ENCODE results near the gene MAN1A2. TPM values are rescaled to one million over a fixed set of nuclear protein-coding genes. Genes with fewer than 3 reads are reported as not detected.
A peak's percentile ranks its signal among the peaks of the same experiment; 100 is the strongest.
"Not testable (repeated sequence)": the region's sequence is repeated elsewhere in the genome, so short reads cannot be mapped to it uniquely, and the experiment has no call there.

The MAN1A2 gene
- 68.0 and 74.2 TPM in 2 replicates for total RNA-seq (2014; rRNA removed; shearing (Covaris generic))

DNA sequence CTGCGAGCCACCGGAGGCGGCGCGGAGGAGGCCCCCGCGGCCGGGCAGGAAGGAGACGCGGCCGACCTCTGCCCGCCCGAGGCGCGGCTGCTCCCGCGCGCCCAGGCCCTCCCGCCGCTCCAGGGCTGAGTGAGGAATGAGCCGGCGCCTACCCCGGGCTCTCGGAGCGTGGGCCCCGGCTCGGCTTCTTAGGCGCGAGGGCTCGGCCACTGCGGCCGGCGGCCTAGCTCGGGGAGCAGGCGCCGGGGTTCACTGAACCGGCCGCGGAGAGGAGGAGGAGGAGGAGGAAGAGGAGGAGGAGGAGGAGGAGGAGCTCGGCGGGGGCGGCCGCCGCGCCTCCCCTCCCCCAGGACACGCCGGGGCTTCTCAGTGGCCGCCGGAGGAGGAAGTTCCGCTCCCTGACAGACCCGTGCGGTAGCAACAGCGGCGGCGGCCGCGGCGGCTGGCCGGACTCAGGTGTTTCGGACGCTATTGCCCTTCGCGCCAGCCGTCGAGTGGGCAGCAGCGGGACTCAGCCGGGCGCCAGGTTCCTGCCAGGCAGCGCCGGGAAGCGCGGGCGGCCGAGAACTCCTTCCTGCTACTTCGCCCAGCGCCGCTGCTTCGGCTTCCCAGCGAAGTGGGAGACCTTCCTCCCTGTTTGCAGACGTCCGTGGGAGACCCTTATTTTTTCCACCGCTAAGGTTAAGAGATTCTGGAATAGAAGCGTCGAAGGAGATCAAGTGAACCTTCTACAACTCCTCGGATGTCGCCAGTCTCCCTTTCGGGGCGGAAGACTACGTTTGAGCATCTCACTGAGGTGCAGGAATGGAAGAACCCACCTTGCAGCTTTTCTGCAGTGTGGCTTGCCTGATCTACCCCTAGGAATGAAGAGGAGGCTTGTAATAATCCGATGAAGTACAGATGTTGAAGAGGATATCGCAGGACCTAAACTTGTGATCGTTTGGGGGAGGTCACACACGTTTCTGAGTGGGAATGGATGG, at the start of gene MAN1A2:
Gene MAN1A2, plus strand, starts transcription at position 404 of the 980 bp plus-strand sequence. CDS start 735 bp downstream, outside the sequence.
- DNase-seq = peak; percentile 69 to 76
- no peaks in the 10 kb centered on the region for H3K27me3 ChIP-seq
- peak within 1 kb of the TSS; percentile 90 for H3K27ac ChIP-seq
- no peaks in the 10 kb centered on the region for H3K9me3 ChIP-seq (replicated peaks)
- H3K36me3 ChIP-seq = no peaks in the 10 kb centered on the region
- peak within 1 kb of the TSS; percentile 73 for H3K4me3 ChIP-seq
- peaks cover 10% of the 10 kb centered on the region for H3K4me1 ChIP-seq

DNA sequence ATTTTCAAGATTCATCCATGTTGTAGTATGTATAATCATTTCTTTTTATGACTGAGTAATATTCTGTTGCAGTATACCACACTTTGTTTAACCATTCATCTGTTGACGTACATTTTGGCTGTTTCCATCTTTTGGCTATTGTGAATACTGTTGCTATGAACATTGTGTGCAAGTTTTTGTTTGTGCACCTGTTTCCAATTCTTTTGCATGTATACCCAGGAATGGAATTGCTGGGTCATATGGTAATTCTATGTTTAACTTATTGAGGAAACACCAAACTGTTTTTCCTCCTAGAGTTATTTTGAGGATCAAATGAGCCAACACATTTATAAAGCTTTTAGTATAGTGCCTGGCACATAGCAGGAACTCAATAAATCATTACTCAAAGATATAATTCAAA, 49.2 kb upstream of the MAN1A2 start:
- no peaks in the 10 kb centered on the region for H3K36me3 ChIP-seq
- H3K27ac ChIP-seq = peak overlapping the region; percentile 13
- DNase-seq = no peak
- H3K27me3 ChIP-seq = no peaks in the 10 kb centered on the region
- no peak overlapping the region for H3K4me3 ChIP-seq
- 0 out of 2 replicates have a peak, but pooled peaks cover 4% of the 10 kb centered on the region for H3K9me3 ChIP-seq (replicated peaks)
- peaks cover 18% of the 10 kb centered on the region for H3K4me1 ChIP-seq

- 0 out of 2 replicates have a peak, but pooled peaks cover 4% of the 10 kb centered on the region for H3K9me3 ChIP-seq (replicated peaks)
- H3K4me1 ChIP-seq = peaks cover 18% of the 10 kb centered on the region
- no peak overlapping the region for H3K4me3 ChIP-seq
- peak overlapping the region; percentile 13 for H3K27ac ChIP-seq
- no peaks in the 10 kb centered on the region for H3K36me3 ChIP-seq
- H3K27me3 ChIP-seq = no peaks in the 10 kb centered on the region
- DNase-seq = peak; percentile 77 to 88
Observed at GRCh38 chr1:117318426-117318825, 48.8 kb upstream of the MAN1A2 start.

DNA sequence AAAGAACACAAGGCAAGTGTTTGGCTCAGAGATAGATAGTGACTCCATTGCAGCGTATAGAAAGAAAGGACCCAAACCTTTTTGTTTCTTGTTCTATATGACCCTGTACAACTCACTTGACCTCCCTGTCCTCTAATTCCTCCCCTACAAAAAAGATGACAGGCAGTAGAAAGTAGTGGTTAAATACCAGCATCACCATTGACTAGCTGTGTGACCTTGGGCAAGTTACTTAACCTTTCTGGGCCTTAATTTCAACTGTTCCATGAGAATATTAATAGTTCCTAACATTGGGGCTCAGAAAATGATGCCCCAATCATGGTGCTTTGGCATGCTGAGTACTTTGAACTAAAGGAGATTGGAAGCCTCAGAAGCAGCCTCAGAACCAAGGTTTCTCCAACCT, 46.7 kb upstream of the MAN1A2 start:
- H3K27me3 ChIP-seq = no peaks in the 10 kb centered on the region
- no peak overlapping the region for H3K27ac ChIP-seq
- DNase-seq = no peak
- peaks cover 18% of the 10 kb centered on the region for H3K4me1 ChIP-seq
- no peaks in the 10 kb centered on the region for H3K9me3 ChIP-seq (replicated peaks)
- no peak overlapping the region for H3K4me3 ChIP-seq
- H3K36me3 ChIP-seq = no peaks in the 10 kb centered on the region

- Histone ChIP-seq H3K27ac (no peak overlapping the region), H3K4me3 (no peak overlapping the region), H3K9me3 (replicated peaks) (no peaks in the 10 kb centered on the region), H3K4me1 (peaks cover 22% of the 10 kb centered on the region), H3K27me3 (no peaks in the 10 kb centered on the region), H3K36me3 (no peaks in the 10 kb centered on the region)
- no peak for DNase-seq
Observed at GRCh38 chr1:117321680-117322609, 45.3 kb upstream of the MAN1A2 start.

DNA sequence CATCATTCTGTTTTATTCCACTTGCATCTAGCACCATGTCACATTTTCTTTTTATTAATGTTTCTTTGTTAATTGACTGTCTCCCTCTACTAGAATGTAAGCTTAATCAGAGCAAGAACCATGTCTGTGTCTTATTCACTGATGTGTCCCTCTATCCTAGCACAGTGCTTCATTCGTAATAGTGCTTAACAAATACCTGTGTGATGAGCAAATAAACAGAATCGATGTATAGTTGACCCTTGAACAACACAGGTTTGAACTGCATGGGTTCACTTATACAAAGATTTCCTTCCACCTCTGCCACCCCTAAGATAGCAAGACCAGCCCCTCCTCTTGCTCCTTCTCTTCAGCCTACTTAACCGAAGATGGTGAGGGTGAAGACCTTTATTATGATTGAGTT, 42.9 kb upstream of the MAN1A2 start:
- H3K36me3 ChIP-seq = no peaks in the 10 kb centered on the region
- no peak for DNase-seq
- no peaks in the 10 kb centered on the region for H3K9me3 ChIP-seq (replicated peaks)
- H3K27me3 ChIP-seq = no peaks in the 10 kb centered on the region
- peaks cover 7% of the 10 kb centered on the region for H3K4me1 ChIP-seq
- no peak overlapping the region for H3K27ac ChIP-seq
- H3K4me3 ChIP-seq = no peak overlapping the region

- not testable (repeated sequence) for DNase-seq
Observed at GRCh38 chr1:117326035-117326434, 41.2 kb upstream of the MAN1A2 start.

DNA sequence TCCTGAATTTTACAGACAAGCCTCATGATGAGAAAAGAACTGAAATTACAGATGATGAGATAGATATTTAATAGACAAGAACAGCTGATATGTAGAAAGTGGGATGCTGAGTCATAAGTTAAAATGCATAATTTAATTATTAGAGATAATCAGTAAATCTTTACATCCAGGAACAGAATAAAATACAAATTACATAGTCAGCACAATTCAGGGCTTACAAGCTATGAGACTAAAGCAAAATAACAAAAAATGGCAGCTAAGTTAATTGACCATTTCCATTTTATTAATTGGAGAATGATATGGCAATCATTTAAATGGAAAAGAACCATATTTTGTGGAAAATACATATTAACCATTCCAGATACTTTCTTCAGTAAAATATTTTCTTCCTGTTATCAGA, 40.2 kb upstream of the MAN1A2 start:
- H3K4me3 ChIP-seq = no peak overlapping the region
- H3K27ac ChIP-seq = no peak overlapping the region; the same call in 1 of the 2 replicates
- H3K4me1 ChIP-seq = peaks cover 7% of the 10 kb centered on the region
- no peak for DNase-seq
- H3K9me3 ChIP-seq (replicated peaks) = no peaks in the 10 kb centered on the region
- H3K27me3 ChIP-seq = no peaks in the 10 kb centered on the region
- no peaks in the 10 kb centered on the region for H3K36me3 ChIP-seq

More at GRCh38 chr1:117326035-117326434, 41.2 kb upstream of the MAN1A2 start:
- not testable (repeated sequence) for H3K36me3 ChIP-seq; H3K4me1 ChIP-seq; H3K27ac ChIP-seq; H3K9me3 ChIP-seq (replicated peaks); H3K4me3 ChIP-seq; H3K27me3 ChIP-seq

DNA sequence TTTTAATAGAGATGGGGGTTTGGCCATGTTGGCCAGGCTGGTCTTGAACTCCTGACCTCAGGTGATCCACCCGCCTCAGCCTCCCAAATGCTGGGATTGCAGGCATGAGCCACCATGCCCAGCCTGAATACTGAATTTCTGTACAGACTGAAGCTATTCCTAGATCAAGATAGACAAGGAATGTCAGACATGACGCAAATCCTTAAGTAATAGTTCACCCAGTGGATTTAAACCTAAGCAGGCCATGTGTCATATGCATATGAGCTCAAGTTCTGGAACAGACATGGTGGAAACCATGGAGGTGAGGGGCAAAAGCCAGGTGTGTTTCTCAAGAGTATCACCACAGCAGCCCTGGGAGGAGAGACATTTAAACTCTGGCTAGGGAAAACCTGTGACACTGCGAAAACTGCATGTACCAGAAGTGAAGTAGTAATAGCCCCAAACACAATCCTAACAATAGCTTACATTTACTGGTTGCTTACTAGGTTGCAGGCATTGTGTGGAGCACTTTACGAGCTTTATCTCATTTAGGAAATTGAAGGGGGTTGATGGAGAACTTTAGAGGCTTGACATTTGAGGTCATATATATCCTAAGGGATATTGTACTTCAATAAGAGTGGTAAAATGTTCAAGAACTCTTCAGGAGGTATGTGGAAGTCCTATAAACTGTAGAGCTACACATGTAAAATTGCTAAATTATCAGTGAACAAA, 31.7 kb upstream of the MAN1A2 start:
- Histone ChIP-seq H3K9me3 (replicated peaks) (no peaks in the 10 kb centered on the region), H3K27me3 (no peaks in the 10 kb centered on the region), H3K4me1 (peaks cover 18% of the 10 kb centered on the region), H3K36me3 (no peaks in the 10 kb centered on the region), H3K27ac (no peak overlapping the region), H3K4me3 (no peak overlapping the region)
- DNase-seq = no peak

DNA sequence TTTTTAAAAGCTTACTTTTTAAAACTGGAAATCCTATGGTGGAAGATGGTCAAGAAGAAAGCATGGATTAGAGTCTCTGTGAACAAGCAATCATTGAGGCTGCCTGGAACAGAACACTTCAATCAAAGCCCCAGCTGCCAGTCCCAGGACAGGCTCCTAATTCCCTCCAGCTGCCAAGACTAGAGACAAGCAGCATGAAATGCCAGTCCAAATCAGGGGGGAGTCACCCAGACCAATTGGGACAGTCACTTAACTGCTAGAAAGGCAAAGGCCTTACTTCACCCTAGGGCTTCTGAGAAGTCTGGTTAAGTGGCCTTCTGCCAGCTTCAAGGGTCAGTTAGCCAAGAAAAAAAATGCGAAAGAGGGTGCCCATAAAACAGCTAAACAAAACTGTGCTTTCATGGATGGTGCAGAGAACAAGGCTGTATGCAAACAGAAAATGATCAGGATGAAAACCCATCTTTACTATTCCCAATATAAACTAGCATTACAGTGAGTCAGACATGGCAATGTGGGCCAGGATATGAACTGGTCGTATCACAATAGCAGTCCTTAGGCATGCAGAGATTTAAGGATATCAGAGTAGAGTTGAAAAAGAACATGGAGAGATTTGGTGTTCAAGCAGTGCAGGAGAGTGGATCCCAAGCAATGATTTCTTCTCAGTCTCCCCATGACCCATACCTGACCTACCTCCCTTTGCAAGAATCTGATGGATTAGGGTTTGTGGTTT, 31.0 kb upstream of the MAN1A2 start:
- Histone ChIP-seq H3K27ac (peak overlapping the region; percentile 1; the same call in 1 of the 2 replicates), H3K4me3 (no peak overlapping the region), H3K27me3 (no peaks in the 10 kb centered on the region), H3K9me3 (replicated peaks) (no peaks in the 10 kb centered on the region), H3K36me3 (no peaks in the 10 kb centered on the region), H3K4me1 (peaks cover 23% of the 10 kb centered on the region)
- peak; percentile 61 to 69 for DNase-seq

DNA sequence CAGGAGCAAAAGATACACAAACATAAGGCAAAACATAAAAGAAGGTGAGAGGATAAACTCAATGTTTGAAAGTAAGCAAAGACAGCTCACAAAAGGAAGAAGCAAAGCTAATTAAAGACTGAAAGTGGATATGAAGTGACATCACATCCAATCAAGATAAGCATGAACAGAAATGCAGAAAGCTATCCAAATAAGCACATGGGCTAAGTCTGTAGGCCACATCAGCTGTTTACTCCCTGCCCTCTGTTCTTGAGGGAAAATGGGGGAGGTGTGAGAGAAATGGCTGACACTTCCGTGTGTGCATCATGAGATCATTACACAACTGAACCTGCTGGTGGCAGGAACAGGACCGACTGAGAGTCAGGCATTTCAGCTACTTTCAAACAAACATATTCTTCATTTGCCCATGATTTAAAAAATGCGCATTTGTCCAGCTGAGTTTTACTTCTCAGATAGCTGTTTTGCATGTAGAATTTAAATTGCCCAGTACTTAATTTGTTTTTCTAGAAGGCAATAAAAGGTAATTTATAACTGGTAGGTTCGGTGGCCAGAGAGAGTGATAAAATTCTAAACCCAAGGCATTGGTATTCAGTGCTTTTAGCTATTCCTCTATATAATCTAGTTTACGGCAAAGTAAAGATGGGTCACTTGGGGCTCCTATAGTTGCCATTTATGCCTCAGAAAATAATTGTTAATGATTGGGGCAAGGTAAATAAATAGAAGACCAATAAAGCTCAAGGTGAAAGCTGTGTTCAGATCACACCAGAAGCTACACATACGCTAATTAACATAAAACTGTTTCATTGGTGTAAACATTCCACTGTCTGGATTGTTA, 27.2 kb upstream of the MAN1A2 start:
- Histone ChIP-seq H3K4me1 (peaks cover 24% of the 10 kb centered on the region), H3K36me3 (no peaks in the 10 kb centered on the region), H3K27ac (peak overlapping the region; percentile 43), H3K9me3 (replicated peaks) (no peaks in the 10 kb centered on the region), H3K4me3 (no peak overlapping the region), H3K27me3 (no peaks in the 10 kb centered on the region)
- peak; percentile 64 to 79 for DNase-seq

DNA sequence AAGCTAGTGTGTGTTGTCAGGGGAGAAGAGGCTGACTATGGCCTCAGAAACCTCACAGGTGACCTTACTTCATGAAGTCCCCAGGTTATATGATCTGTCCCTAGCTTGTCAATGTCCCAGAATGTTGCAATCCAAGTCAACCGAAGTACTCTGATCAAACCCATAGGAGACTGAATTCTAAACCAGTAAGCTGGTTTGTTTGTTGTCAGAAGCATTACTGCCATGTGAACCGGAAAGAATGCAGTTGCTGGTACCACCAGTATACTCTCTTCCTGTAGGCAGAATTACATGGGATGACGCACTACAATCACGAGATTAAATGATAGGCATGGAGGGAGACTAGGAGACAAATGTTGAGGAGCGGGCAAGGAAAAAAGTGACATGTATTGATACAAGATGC, 26.1 kb upstream of the MAN1A2 start:
- no peaks in the 10 kb centered on the region for H3K27me3 ChIP-seq
- no peaks in the 10 kb centered on the region for H3K36me3 ChIP-seq
- no peak overlapping the region for H3K27ac ChIP-seq
- no peak for DNase-seq
- peaks cover 24% of the 10 kb centered on the region for H3K4me1 ChIP-seq
- no peak overlapping the region for H3K4me3 ChIP-seq
- no peaks in the 10 kb centered on the region for H3K9me3 ChIP-seq (replicated peaks)

GRCh38 chr1:117342397-117342796, 24.9 kb upstream of the MAN1A2 start:
- H3K27ac ChIP-seq = no peak overlapping the region
- no peaks in the 10 kb centered on the region for H3K36me3 ChIP-seq
- peaks cover 20% of the 10 kb centered on the region for H3K4me1 ChIP-seq
- H3K9me3 ChIP-seq (replicated peaks) = no peaks in the 10 kb centered on the region
- no peaks in the 10 kb centered on the region for H3K27me3 ChIP-seq
- H3K4me3 ChIP-seq = no peak overlapping the region
- no peak for DNase-seq
